Activated CD8-positive, alpha-beta memory T cell treated with anti-CD3 and anti-CD28 coated beads for 24 hours (primary cell): ENCODE results near the gene TSPAN4.

Experiments
- DNase-seq: peaks from one replicate; pipeline ENCODE4 v3.0.0-alpha.2; 2020

TSPAN4 gene

GRCh38 chr11:837189-837989 lies 5.3 kb upstream of the TSPAN4 start:
- peak; percentile 62 for DNase-seq

- no peak for DNase-seq
Observed at GRCh38 chr11:837990-838307, 4.7 kb upstream of the TSPAN4 start.

GRCh38 chr11:838441-839279 lies 4.0 kb upstream of the TSPAN4 start:
- DNase-seq: no peak

GRCh38 chr11:839280-839623 lies 3.4 kb upstream of the TSPAN4 start:
- no peak for DNase-seq

DNA sequence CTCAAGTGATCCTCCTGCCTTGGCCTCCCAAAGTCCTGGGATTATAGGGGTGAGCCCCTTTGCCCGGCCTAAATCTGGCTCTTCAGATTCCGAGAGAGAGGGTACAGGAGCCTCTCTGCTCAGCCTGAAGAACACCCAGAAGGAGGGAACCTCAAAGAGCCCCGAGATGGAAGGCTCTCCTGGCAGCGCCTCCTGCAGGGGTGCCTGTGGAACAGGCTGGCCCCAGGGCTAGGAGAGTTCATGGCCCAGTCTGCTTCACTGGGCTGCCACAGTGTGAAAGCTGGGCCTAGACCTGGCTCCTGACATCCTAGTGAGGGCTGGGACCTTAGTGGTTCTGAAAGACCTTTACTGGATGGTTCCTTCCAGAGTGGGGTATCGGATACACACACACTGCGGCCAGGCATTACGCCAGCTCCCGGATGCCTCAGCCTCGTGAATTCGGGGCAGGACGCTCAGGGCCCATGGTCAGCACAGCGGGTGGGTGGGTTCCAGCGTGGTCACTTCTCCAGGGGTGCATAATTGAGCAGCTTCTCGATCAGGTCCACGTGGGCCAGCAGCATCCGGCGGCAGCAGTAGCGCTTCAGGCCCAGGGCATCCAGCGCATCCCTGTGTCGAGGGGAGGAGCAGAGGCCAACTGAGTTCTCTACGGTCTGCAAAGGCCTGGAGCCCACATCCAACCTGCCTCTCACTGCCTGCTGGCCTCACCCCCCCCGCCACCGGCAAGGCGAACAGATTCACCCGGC lies 2.6 kb upstream of the TSPAN4 start:
- DNase-seq: no peak

DNA sequence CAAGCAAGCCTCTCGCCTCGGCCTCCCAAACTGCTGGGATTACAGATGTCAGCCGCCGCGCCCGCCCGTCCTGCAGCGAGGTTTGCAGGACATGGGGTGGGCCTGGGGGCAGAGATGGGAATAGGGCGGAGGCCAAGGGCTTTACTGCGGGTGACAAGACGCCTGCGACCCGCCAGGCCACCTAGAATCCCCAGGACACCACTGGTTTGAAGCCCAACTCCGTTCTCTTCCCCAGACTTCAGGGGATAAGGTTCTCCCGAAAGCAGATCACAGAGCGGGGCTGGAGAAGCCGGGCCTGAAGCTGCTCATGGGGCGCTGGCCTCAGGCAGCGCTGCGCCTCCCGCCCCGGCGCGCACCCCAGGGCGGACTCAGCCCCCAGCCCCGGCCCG lies 677 bp upstream of the TSPAN4 start:
- no peak for DNase-seq

GRCh38 chr11:843086-843734 lies 558 bp downstream of the TSPAN4 start:
- DNase-seq: no peak

DNA sequence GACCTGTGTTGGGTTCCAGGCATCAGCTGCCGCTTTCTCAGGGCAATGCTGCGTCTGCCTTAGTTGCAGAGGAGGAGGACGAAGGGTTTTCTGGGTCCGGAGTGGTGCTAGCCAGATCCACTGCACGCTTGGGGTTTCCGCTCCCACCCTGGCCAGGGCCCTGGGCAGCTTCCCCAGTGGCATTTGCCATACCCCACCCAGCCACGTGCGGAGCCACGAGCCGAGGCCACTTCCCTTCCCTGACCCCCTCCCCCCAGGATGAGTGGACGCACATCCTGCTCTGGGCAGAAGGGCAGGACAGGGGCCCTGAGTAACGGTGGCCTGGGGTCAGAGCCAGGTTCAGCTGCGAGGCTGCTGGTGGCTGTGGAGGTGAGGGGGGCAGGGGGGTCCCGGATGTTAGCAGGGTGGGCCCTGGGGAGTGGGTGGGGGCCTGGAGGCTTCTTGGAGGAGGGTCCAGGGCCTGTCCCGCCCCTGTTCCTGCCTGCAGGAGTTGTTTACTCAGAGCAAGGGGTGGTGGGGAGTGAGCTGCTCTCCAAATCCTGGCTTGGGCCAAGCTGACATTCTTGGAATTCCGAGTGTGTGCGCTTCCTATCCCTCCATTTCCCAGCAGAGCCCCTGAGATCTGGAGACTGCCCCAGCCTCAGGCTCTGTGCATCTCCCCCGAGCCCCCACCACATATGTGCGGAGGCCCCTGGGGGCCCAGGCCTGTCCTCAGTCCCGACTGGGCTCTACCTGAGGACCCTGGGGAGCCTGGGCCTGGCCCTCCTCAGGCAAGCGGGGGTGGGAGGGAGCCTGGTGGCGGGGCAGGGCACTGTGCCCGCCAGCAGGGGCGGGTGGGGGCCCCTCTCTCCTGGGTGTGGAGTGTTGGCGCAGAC lies 1.4 kb downstream of the TSPAN4 start:
- no peak for DNase-seq

DNA sequence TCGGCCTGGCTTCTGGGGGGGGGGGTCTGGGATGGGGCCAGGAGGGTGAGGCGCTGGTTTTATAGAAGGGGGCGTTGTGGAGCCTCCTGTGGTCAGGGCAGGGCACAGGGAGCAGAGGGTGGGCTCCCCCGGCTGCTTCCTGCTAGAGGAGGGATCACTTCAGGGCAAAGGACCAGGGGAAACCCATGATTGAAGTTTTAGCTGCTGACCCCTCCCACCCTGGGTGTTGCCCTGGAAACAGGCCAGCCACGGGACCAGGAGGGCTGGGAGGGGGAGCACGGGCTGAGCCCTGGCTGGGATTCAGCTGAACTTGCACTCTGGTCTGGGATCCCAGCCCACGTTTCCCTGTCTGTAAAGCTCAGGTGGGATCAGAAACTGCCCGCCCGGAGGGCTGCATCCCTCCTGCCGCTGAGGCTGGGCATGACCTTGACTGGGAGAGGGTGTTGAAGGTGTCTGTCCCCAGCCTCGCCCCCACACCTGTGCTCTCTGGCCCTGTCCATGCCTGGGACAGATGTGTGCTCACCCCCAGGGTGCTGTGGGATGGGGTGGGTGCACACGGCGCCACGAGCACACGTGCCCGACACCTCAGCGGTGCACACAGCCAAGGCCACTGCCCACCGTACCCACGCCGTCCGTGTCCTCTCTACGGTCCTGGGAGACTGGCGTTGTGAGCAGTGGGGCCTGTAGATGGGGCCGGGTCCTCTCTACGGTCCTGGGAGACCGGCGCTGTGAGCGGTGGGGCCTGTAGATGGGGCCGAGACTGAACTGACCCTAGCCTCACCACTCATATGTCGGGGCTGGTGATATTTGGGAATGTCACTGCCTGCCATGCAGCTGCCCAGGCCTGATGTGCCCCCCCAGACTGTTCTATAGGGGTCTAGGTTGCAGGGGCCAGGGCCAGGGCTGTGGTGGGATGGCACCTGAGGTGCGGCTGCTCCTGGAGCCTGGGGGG lies 2.3 kb downstream of the TSPAN4 start:
- DNase-seq: no peak

GRCh38 chr11:845872-846495 lies 3.3 kb downstream of the TSPAN4 start:
- no peak for DNase-seq

- no peak for DNase-seq
Observed at GRCh38 chr11:846496-847098, 3.9 kb downstream of the TSPAN4 start.

- no peak for DNase-seq
Observed at GRCh38 chr11:847876-848275, 5.2 kb downstream of the TSPAN4 start.

DNA sequence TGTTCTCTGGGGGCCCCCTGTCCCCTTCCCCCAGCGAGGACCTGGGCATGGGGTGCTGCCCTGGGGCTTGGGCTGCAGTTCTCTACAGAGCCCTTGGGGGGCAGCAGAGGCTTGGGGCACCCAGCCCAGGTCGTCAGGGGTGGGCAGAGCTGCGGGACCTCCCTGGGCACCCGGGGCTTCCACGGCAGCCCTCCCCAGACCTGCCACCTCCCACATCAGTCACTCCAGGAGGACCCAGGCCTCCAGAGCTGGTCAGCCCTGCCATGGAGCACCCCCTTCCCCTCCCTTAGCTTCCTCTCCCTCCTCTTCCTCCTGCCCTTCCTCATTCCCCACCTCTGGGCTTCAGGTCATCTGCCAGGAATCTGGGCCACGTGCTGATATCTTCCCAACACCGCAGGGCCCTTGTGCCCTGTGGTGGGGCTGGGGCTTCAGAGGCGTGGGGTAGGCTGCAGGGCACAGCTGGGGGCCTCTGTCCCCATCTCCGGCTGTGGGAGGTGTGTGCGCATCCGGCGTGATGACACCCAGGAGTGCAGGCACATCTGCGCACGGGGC lies 5.8 kb downstream of the TSPAN4 start:
- DNase-seq: peak; percentile 88

- no peak for DNase-seq
Observed at GRCh38 chr11:849104-849824, 6.6 kb downstream of the TSPAN4 start.

DNA sequence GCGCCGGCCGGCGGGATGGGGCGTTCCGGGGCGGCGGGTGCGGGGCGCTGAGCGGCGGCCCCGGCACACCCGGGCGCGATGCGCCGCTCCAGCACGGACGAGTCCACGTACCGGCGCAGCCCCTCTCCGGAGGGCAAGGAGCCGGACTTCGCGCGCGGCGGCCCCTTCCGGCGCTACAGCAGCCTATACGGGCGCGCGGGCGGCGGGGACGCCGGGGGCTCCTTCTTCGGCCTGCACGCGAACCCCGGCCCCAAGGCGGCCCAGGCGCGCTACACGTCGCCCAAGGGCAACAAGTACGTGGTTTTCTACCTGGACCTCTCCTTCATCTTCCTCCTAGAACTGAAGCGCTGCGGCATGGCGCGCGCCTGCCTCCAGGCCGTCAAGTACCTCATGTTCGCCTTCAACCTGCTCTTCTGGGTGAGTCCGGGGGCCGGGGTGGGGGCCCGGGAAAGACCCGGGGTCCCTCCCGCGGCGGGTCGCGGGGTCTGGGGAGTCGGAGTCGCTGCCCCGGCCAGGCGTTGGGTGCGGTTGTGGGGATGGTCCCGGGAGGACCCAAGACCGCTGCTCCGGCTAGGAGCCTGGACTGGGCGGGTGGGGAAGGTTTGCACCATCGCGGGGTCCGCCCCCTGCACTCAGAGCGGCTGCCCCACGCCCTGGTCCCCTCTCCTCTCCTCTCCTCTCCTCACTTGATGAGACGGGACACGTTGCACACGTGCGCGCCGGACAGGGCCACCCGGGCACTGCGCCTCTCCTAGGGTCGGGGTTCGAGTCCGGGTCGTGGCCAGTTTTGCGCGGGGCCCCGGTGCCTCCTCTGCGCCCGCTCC lies 7.5 kb downstream of the TSPAN4 start:
- DNase-seq: no peak

- no peak for DNase-seq
Observed at GRCh38 chr11:850775-851763, 8.4 kb downstream of the TSPAN4 start.

- DNase-seq: no peak
Observed at GRCh38 chr11:852762-853161, 10.1 kb downstream of the TSPAN4 start.
